GM23338 (cell line): ENCODE results near the gene NSUN3. TPM values are rescaled to one million over a fixed set of nuclear protein-coding genes. Genes with fewer than 3 reads are reported as not detected.
A peak's percentile ranks its signal among the peaks of the same experiment; 100 is the strongest.

Experiments
- ATAC-seq: fragments of 200-7000 bp; cut with Tn5 transposase; 3 replicates; pipeline ENCODE4 v1.9.1; 2020
- DNase-seq: peaks from one replicate; pipeline ENCODE4 v3.0.0-alpha.2; 2015; ENCODE audit warnings: low spot score
- H2AFZ ChIP-seq: fragments of 200-600 bp; sonication (generic); 2 replicates; pipeline ENCODE4 v1.8.0; 2016; ENCODE audit warnings: antibody characterized with exemption, mild to moderate bottlenecking, moderate library complexity
- H3F3A ChIP-seq: fragments of 200-600 bp; sonication (generic); replicated peaks from 2 replicates; pipeline ENCODE4 v1.8.0; 2017; ENCODE audit warnings: antibody characterized with exemption, mixed run types, low read depth
- H3K27ac ChIP-seq: fragments of 200-600 bp; sonication (generic); 2 replicates; pipeline ENCODE4 v1.6.1; 2016; ENCODE audit warnings: low read depth
- H3K27me3 ChIP-seq: fragments of 200-600 bp; sonication (generic); 2 replicates; pipeline ENCODE4 v1.8.0; 2016; ENCODE audit warnings: mild to moderate bottlenecking, mixed run types, moderate library complexity; ENCODE audit not compliant: insufficient read depth
- H3K36me3 ChIP-seq: fragments of 200-600 bp; sonication (generic); 2 replicates; pipeline ENCODE4 v1.8.0; 2016; ENCODE audit warnings: mild to moderate bottlenecking; ENCODE audit not compliant: insufficient read depth
- H3K4me1 ChIP-seq: fragments of 200-600 bp; sonication (generic); 2 replicates; pipeline ENCODE4 v1.8.0; 2016; ENCODE audit warnings: mild to moderate bottlenecking, moderate library complexity; ENCODE audit not compliant: insufficient read depth
- H3K4me2 ChIP-seq: fragments of 200-600 bp; sonication (generic); 2 replicates; pipeline ENCODE4 v1.7.1; 2017; ENCODE audit warnings: mixed run types
- H3K4me3 ChIP-seq: fragments of 200-600 bp; sonication (generic); 2 replicates; pipeline ENCODE4 v1.6.1; 2016; ENCODE audit warnings: mixed run types
- H3K79me2 ChIP-seq: fragments of 200-600 bp; sonication (generic); replicated peaks from 2 replicates; pipeline ENCODE4 v1.8.0; 2017; ENCODE audit warnings: mild to moderate bottlenecking; ENCODE audit not compliant: insufficient read depth
- H3K9me2 ChIP-seq: fragments of 200-600 bp; sonication (generic); 2 replicates; pipeline ENCODE4 v1.8.0; 2017; ENCODE audit not compliant: insufficient read depth
- H4K20me1 ChIP-seq: fragments of 200-600 bp; sonication (generic); replicated peaks from 2 replicates; pipeline ENCODE4 v1.8.0; 2017; ENCODE audit warnings: mild to moderate bottlenecking; ENCODE audit not compliant: insufficient read depth
- H3K27ac Mint-ChIP-seq: 2 replicates; pipeline ENCODE4 v1.8.0; 2020; ENCODE audit warnings: inconsistent platforms, mild to moderate bottlenecking, moderate library complexity, mixed read lengths
- H3K27me3 Mint-ChIP-seq: 3 replicates; pipeline ENCODE4 v1.8.0; 2022; ENCODE audit warnings: low read depth, mild to moderate bottlenecking, moderate library complexity, mixed read lengths, inconsistent platforms; ENCODE audit not compliant: insufficient read depth, poor library complexity
- H3K36me3 Mint-ChIP-seq: 3 replicates; pipeline ENCODE4 v1.8.0; 2021; ENCODE audit warnings: low read depth, mild to moderate bottlenecking, inconsistent platforms, moderate library complexity, mixed read lengths
- H3K4me1 Mint-ChIP-seq: 3 replicates; pipeline ENCODE4 v1.8.0; 2020; ENCODE audit warnings: mild to moderate bottlenecking, inconsistent platforms, mixed read lengths
- H3K4me3 Mint-ChIP-seq: 3 replicates; pipeline ENCODE4 v1.8.0; 2021; ENCODE audit warnings: moderate library complexity, mild to moderate bottlenecking, inconsistent platforms, mixed read lengths
- H3K9me3 Mint-ChIP-seq: 3 replicates; pipeline ENCODE4 v1.8.0; 2020; ENCODE audit warnings: moderate library complexity, mild to moderate bottlenecking, inconsistent platforms, mixed read lengths
- CREB1 ChIP-seq: fragments of 250-450 bp; sonication (Bioruptor Pico); IDR thresholded peaks from 2 replicates; pipeline ENCODE4 v1.5.0; 2020; ENCODE audit warnings: low read depth, mild to moderate bottlenecking, moderate library complexity
- EZH2 ChIP-seq: fragments of 200-600 bp; sonication (generic); IDR thresholded peaks from one replicate; pipeline ENCODE4 v1.8.0; 2017; ENCODE audit warnings: antibody characterized with exemption, mild to moderate bottlenecking, low read depth; ENCODE audit not compliant: unreplicated experiment
- EZH2phosphoT487 ChIP-seq: fragments of 200-600 bp; sonication (generic); IDR thresholded peaks from one replicate; pipeline ENCODE4 v1.8.1; 2018; ENCODE audit warnings: antibody characterized with exemption; ENCODE audit not compliant: unreplicated experiment
- JUNB ChIP-seq: IDR thresholded peaks from one replicate; pipeline ENCODE4 v1.6.1; 2016; ENCODE audit warnings: antibody characterized with exemption; ENCODE audit not compliant: unreplicated experiment
- NANOG ChIP-seq: IDR thresholded peaks from 2 replicates; pipeline ENCODE4 v1.6.1; 2016; ENCODE audit warnings: antibody characterized with exemption, borderline replicate concordance
- POLR2AphosphoS5 ChIP-seq: IDR thresholded peaks from 2 replicates; pipeline ENCODE4 v1.6.1; 2016; ENCODE audit warnings: antibody characterized with exemption, low read depth
- STAT1 ChIP-seq: IDR thresholded peaks from one replicate; pipeline ENCODE4 v1.6.1; 2016; ENCODE audit warnings: antibody characterized with exemption; ENCODE audit not compliant: unreplicated experiment
- ZNF114 ChIP-seq: fragments of 250-450 bp; sonication (Bioruptor Pico); IDR thresholded peaks from 2 replicates; pipeline ENCODE4 v1.5.0; 2020; ENCODE audit warnings: mild to moderate bottlenecking, moderate library complexity
- ZNF331 ChIP-seq: fragments of 250-450 bp; sonication (Bioruptor Pico); IDR thresholded peaks from 2 replicates; pipeline ENCODE4 v1.5.0; 2020; ENCODE audit warnings: low read depth, mild to moderate bottlenecking, moderate library complexity
- ZNF462 ChIP-seq: fragments of 250-450 bp; sonication (Bioruptor Pico); IDR thresholded peaks from 2 replicates; pipeline ENCODE4 v1.5.0; 2020; ENCODE audit warnings: mild to moderate bottlenecking, moderate library complexity
- polyA plus RNA-seq: library from polyadenylated mRNA; unstranded; fragments of >200 nt; fragmentation: Nextera tagmentation; extraction: Ambion mirVana; gene quantifications from 2 replicates; pipeline ENCODE4 v1.2.1, GENCODE V29; 2016
- total RNA-seq: library from RNA; depleted of rRNA; stranded (reverse); fragments of >200 nt; shearing (Covaris generic); gene quantifications from 2 replicates; pipeline ENCODE4 v1.2.3, GENCODE V29; 2014
- TF ChIP-seq, protein P1 (sequence below), 2 experiments: fragments of 200-600 bp in 1 of 2; sonication (generic) in 1 of 2; conservative IDR thresholded peaks; 2 replicates each; pipeline versions ENCODE4 v1.5.1 to v1.6.1; 2016 to 2017; ENCODE audit warnings: antibody characterized with exemption in 2 of 2, low read depth in 2 of 2, mild to moderate bottlenecking in 2 of 2, moderate library complexity in 1 of 2
- TF ChIP-seq, protein P2 (sequence below): IDR thresholded peaks from one replicate; pipeline ENCODE4 v1.6.1; 2018; ENCODE audit warnings: antibody characterized with exemption; ENCODE audit not compliant: unreplicated experiment
- TF ChIP-seq, protein P3 (sequence below): IDR thresholded peaks from 2 replicates; pipeline ENCODE4 v1.6.1; 2016; ENCODE audit warnings: antibody characterized with exemption

The NSUN3 gene
- total and polyA plus RNA-seq, 2 experiments from 2014 or later = 5.4 to 10.6 TPM

GRCh38 chr3:94063496-94064119 is 747 bp downstream of the NSUN3 start:
- no peaks in the 10 kb centered on the region for H3K9me2 ChIP-seq
- H4K20me1 ChIP-seq = no peaks in the 10 kb centered on the region
- peak overlapping the region; percentile 20; the same call in 1 of the 2 replicates for H2AFZ ChIP-seq
- peak overlapping the region; percentile 92 for H3K27ac ChIP-seq
- Mint-ChIP-seq H3K9me3 (no peaks in the 10 kb centered on the region; the same call in 2 of the 3 replicates), H3K27me3 (peaks cover 6% of the 10 kb centered on the region), H3K4me3 (peak overlapping the region; percentile 98), H3K27ac (peak overlapping the region; percentile 99), H3K36me3 (peaks cover 8% of the 10 kb centered on the region), H3K4me1 (peaks cover 2% of the 10 kb centered on the region; the same call in 1 of the 3 replicates)
- ATAC-seq (no peak), DNase-seq (no peak)
- peak overlapping the region; percentile 62 for H3K4me3 ChIP-seq
- peaks cover 10% of the 10 kb centered on the region; the same call in 1 of the 2 replicates for H3K79me2 ChIP-seq
- H3K4me2 ChIP-seq = peak overlapping the region; percentile 84
- no peaks in the 10 kb centered on the region for H3K36me3 ChIP-seq
- no peaks in the 10 kb centered on the region for H3F3A ChIP-seq
- TF ChIP-seq ZNF331 (CRISPR knock-in tag) (no peak), EZH2 (no peak), JUNB (no peak), POLR2AphosphoS5 (no peak), STAT1 (no peak), ZNF462 (no peak), NANOG (no peak), EZH2phosphoT487 (no peak), ZNF114 (CRISPR knock-in tag) (no peak), CREB1 (CRISPR knock-in tag) (no peak)
- TF ChIP-seq, protein P1, sequence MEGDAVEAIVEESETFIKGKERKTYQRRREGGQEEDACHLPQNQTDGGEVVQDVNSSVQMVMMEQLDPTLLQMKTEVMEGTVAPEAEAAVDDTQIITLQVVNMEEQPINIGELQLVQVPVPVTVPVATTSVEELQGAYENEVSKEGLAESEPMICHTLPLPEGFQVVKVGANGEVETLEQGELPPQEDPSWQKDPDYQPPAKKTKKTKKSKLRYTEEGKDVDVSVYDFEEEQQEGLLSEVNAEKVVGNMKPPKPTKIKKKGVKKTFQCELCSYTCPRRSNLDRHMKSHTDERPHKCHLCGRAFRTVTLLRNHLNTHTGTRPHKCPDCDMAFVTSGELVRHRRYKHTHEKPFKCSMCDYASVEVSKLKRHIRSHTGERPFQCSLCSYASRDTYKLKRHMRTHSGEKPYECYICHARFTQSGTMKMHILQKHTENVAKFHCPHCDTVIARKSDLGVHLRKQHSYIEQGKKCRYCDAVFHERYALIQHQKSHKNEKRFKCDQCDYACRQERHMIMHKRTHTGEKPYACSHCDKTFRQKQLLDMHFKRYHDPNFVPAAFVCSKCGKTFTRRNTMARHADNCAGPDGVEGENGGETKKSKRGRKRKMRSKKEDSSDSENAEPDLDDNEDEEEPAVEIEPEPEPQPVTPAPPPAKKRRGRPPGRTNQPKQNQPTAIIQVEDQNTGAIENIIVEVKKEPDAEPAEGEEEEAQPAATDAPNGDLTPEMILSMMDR (conservative IDR thresholded peaks at IDR 0.05; ENCODE audit: low read depth in 2 of 2) = no peak
- TF ChIP-seq, protein P2, sequence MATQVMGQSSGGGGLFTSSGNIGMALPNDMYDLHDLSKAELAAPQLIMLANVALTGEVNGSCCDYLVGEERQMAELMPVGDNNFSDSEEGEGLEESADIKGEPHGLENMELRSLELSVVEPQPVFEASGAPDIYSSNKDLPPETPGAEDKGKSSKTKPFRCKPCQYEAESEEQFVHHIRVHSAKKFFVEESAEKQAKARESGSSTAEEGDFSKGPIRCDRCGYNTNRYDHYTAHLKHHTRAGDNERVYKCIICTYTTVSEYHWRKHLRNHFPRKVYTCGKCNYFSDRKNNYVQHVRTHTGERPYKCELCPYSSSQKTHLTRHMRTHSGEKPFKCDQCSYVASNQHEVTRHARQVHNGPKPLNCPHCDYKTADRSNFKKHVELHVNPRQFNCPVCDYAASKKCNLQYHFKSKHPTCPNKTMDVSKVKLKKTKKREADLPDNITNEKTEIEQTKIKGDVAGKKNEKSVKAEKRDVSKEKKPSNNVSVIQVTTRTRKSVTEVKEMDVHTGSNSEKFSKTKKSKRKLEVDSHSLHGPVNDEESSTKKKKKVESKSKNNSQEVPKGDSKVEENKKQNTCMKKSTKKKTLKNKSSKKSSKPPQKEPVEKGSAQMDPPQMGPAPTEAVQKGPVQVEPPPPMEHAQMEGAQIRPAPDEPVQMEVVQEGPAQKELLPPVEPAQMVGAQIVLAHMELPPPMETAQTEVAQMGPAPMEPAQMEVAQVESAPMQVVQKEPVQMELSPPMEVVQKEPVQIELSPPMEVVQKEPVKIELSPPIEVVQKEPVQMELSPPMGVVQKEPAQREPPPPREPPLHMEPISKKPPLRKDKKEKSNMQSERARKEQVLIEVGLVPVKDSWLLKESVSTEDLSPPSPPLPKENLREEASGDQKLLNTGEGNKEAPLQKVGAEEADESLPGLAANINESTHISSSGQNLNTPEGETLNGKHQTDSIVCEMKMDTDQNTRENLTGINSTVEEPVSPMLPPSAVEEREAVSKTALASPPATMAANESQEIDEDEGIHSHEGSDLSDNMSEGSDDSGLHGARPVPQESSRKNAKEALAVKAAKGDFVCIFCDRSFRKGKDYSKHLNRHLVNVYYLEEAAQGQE = no peak
- TF ChIP-seq, protein P3, sequence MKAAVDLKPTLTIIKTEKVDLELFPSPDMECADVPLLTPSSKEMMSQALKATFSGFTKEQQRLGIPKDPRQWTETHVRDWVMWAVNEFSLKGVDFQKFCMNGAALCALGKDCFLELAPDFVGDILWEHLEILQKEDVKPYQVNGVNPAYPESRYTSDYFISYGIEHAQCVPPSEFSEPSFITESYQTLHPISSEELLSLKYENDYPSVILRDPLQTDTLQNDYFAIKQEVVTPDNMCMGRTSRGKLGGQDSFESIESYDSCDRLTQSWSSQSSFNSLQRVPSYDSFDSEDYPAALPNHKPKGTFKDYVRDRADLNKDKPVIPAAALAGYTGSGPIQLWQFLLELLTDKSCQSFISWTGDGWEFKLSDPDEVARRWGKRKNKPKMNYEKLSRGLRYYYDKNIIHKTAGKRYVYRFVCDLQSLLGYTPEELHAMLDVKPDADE = no peak
- H3K27me3 ChIP-seq = no peaks in the 10 kb centered on the region
- H3K4me1 ChIP-seq = no peaks in the 10 kb centered on the region
